ENCODE measurements around the gene NSD1. TPM values are rescaled to one million over a fixed set of nuclear protein-coding genes. Genes with fewer than 3 reads are reported as not detected.

The NSD1 gene
- total and polyA plus RNA-seq, 10 of the 15 experiments (the other 5 are each of a cell fraction or from before 2014, with no cell fraction given), result 7.0 to 57.9 (median 30.4) TPM

DNA sequence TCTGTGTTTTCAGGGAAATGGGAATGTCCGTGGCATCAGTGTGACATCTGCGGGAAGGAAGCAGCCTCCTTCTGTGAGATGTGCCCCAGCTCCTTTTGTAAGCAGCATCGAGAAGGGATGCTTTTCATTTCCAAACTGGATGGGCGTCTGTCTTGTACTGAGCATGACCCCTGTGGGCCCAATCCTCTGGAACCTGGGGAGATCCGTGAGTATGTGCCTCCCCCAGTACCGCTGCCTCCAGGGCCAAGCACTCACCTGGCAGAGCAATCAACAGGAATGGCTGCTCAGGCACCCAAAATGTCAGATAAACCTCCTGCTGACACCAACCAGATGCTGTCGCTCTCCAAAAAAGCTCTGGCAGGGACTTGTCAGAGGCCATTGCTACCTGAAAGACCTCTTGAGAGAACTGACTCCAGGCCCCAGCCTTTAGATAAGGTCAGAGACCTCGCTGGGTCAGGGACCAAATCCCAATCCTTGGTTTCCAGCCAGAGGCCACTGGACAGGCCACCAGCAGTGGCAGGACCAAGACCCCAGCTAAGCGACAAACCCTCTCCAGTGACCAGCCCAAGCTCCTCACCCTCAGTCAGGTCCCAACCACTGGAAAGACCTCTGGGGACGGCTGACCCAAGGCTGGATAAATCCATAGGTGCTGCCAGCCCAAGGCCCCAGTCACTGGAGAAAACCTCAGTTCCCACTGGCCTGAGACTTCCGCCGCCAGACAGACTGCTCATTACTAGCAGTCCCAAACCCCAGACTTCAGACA is 160.4 kb downstream of the NSD1 start (continued):
- TF ChIP-seq ZBTB40 (IDR thresholded peaks at IDR 0.05; ENCODE audit: borderline replicate concordance) (no peak), NFXL1 (IDR thresholded peaks at IDR 0.05; ENCODE audit: borderline replicate concordance) (no peak), POLR2AphosphoS2 (IDR thresholded peaks at IDR 0.05; ENCODE audit: low read depth, low read length) (no peak)

DNA sequence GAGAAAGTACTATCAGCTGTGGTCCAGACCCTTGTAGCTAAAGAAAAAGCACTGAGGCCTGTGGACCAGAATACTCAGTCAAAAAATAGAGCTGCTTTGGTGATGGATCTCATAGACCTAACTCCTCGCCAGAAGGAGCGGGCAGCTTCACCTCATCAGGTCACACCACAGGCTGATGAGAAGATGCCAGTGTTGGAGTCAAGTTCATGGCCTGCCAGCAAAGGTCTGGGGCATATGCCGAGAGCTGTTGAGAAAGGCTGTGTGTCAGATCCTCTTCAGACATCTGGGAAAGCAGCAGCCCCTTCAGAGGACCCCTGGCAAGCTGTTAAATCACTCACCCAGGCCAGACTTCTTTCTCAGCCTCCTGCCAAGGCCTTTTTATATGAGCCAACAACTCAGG is 161.1 kb downstream of the NSD1 start:
- ATAC-seq, result no peak
- Histone ChIP-seq H3K9ac (ENCODE audit: control insufficient read depth, insufficient read depth, low read length) (no peak overlapping the region), H3K4me2 (ENCODE audit: control insufficient read depth, insufficient read depth) (no peak overlapping the region), H3K36me3 (ENCODE audit: control insufficient read depth in 2 of 2, insufficient read depth in 2 of 2, low read length in 1 of 2) (peaks cover 26 to 36% of the 10 kb centered on the region in 2 experiments), H3K27ac (ENCODE audit: control insufficient read depth, insufficient read depth) (no peak overlapping the region), H3K4me3 (no peak overlapping the region), H4K20me1 (ENCODE audit: control insufficient read depth, insufficient read depth) (no peaks in the 10 kb centered on the region), H3K4me1 (ENCODE audit: control insufficient read depth, insufficient read depth, low read length) (peaks cover 32% of the 10 kb centered on the region), H3K79me2 (ENCODE audit: control insufficient read depth, insufficient read depth, low read length) (no peaks in the 10 kb centered on the region), H3K9me3 (replicated peaks; ENCODE audit: control insufficient read depth, insufficient read depth, low read length) (no peaks in the 10 kb centered on the region), H3K27me3 (replicated peaks in 1 of 2; ENCODE audit: control insufficient read depth in 2 of 2, insufficient read depth in 2 of 2, low read length in 1 of 2) (no peaks in the 10 kb centered on the region), H2AFZ (ENCODE audit: control insufficient read depth, low read depth, low read length) (no peak overlapping the region)
- in situ Hi-C loops (cut with MboI) (loop anchor here (5.0 kb wide), 1 partner anchor 177 kb away; no protein-coding TSS in a partner anchor), intact Hi-C loops (cut with micrococcal nuclease; ENCODE audit: unreplicated experiment) (no loop called here)
- RAD21 ChIA-PET (ENCODE audit: unreplicated experiment), result no interaction called here
- SMC1A ChIA-PET (ENCODE audit: uncharacterized antibody, unreplicated experiment), result interaction anchor here (1.3 kb wide), 1 partner anchor 181 kb away, joined by 5 read pairs; no protein-coding TSS in a partner anchor
- no peak for FAIRE-seq
- BruUV-seq (replicated peaks), result no TSS peak
- CTCF ChIA-PET, result interaction anchor here (4.0 kb wide), 1 partner anchor 181 kb away, joined by 20 read pairs; no protein-coding TSS in a partner anchor
- WGBS (ENCODE audit: insufficient coverage, insufficient replicate concordance, low lambda C conversion rate, missing lambda C conversion rate), result 100% methylated on average over 3 of the region's 3 CpGs
- no peak for DNase-seq (ENCODE audit: low read depth, low spot score)
- TF ChIP-seq HDAC2 (IDR thresholded peaks at IDR 0.05), result no peak
- no peak for TF ChIP-seq HDAC6 (IDR thresholded peaks at IDR 0.05; ENCODE audit: unreplicated experiment)
- no peak for TF ChIP-seq KDM1A (IDR thresholded peaks at IDR 0.05; ENCODE audit: borderline replicate concordance)
- TF ChIP-seq, protein P1, sequence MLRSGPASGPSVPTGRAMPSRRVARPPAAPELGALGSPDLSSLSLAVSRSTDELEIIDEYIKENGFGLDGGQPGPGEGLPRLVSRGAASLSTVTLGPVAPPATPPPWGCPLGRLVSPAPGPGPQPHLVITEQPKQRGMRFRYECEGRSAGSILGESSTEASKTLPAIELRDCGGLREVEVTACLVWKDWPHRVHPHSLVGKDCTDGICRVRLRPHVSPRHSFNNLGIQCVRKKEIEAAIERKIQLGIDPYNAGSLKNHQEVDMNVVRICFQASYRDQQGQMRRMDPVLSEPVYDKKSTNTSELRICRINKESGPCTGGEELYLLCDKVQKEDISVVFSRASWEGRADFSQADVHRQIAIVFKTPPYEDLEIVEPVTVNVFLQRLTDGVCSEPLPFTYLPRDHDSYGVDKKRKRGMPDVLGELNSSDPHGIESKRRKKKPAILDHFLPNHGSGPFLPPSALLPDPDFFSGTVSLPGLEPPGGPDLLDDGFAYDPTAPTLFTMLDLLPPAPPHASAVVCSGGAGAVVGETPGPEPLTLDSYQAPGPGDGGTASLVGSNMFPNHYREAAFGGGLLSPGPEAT (IDR thresholded peaks at IDR 0.05; ENCODE audit: low read depth), result no peak
- no peak for TF ChIP-seq TCF7 (IDR thresholded peaks at IDR 0.05; ENCODE audit: borderline replicate concordance)
- no peak for TF ChIP-seq TARDBP (IDR thresholded peaks at IDR 0.05; ENCODE audit: borderline replicate concordance)
- no peak for TF ChIP-seq ZBTB33 (IDR thresholded peaks at IDR 0.05)
- POLR2A ChIA-PET, result no interaction called here
